Immature natural killer cell (primary cell): ENCODE data around the gene ACADS. TPM values are rescaled to one million over a fixed set of nuclear protein-coding genes. Genes with fewer than 3 reads are reported as not detected.

ENCODE experiments used
- DNase-seq, 3 donors: peaks; one replicate each; pipeline ENCODE4 v3.0.0; 2022; ENCODE audit warnings: mixed read lengths in 1 of 3
- H3K27ac Mint-ChIP-seq, 6 donors: one replicate each; pipeline ENCODE4 v1.8.0; 2020; ENCODE audit warnings: mixed read lengths in 6 of 6, mild to moderate bottlenecking in 5 of 6, inconsistent platforms in 4 of 6, moderate library complexity in 3 of 6
- H3K27me3 Mint-ChIP-seq, 3 donors: one replicate each; pipeline ENCODE4 v1.8.0; 2020 to 2021; ENCODE audit warnings: low read depth in 3 of 3, mild to moderate bottlenecking in 3 of 3, mixed read lengths in 3 of 3, moderate library complexity in 3 of 3, inconsistent platforms in 1 of 3
- H3K36me3 Mint-ChIP-seq, 3 donors: one replicate each; pipeline ENCODE4 v1.8.0; 2020; ENCODE audit warnings: mixed read lengths in 3 of 3, inconsistent platforms in 2 of 3, mild to moderate bottlenecking in 2 of 3
- H3K4me1 Mint-ChIP-seq, 2 donors: one replicate each; pipeline ENCODE4 v1.8.0; 2020; ENCODE audit warnings: inconsistent platforms in 2 of 2, mild to moderate bottlenecking in 2 of 2, mixed read lengths in 2 of 2, moderate library complexity in 1 of 2
- H3K4me3 Mint-ChIP-seq, 5 donors: one replicate each; pipeline ENCODE4 v1.8.0; 2020; ENCODE audit warnings: mild to moderate bottlenecking in 5 of 5, mixed read lengths in 5 of 5, inconsistent platforms in 3 of 5, moderate library complexity in 3 of 5
- H3K9me3 Mint-ChIP-seq, 6 donors: one replicate each; pipeline ENCODE4 v1.8.0; 2020; ENCODE audit warnings: mild to moderate bottlenecking in 6 of 6, mixed read lengths in 6 of 6, inconsistent platforms in 4 of 6, moderate library complexity in 3 of 6
- polyA plus RNA-seq, 3 donors: library from polyadenylated mRNA; unstranded; fragments of 300-500 nt; fragmentation: Illumina TruSeq; gene quantifications; one replicate each; pipeline ENCODE4 v1.2.3, GENCODE V29; 2021

The ACADS gene
- polyA plus RNA-seq, 3 donors from 2014 or later: 27.1 to 48.3 (median 40.8) TPM

DNA sequence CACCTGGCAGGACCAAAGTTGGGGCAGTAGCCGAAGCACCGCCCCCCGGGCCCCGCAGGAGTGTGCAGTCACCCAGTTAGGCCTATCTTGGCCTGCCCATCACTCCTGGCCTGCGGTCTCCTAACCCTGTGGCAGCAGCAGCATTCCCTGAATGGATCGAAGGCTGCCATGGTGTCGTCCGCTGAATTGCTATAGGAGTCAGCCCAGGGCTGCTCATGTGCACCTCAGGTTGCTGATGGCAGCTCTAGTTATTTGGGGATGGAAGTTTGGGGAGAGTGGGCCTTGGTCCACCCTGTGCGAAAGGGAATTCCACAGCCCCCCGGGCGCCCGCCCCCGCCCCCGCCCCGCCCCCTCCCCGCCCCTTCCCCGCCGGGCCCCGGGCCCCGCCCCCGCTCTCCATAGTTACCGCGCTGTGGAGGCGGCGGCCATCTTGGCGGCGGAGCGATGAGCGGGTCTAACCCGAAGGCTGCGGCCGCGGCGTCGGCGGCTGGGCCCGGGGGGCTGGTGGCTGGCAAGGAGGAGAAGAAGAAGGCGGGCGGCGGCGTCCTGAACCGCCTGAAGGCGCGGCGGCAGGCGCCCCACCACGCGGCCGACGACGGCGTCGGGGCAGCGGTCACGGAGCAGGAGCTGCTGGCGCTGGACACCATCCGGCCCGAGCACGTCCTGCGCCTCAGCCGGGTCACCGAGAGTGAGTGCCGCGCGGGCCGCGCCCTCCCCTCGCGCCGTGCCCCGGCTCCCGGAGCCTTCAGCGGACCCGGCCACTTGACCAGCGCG lies 15.4 kb upstream of the ACADS start, which contains the start of gene UNC119B:
TSS of gene UNC119B (plus strand) at position 428 of the 774 bp plus-strand sequence. CDS start at position 445, 17 bp downstream.
- peaks cover 5 to 9% (median 5%) of the 10 kb centered on the region in 3 donors for H3K36me3 Mint-ChIP-seq

DNA sequence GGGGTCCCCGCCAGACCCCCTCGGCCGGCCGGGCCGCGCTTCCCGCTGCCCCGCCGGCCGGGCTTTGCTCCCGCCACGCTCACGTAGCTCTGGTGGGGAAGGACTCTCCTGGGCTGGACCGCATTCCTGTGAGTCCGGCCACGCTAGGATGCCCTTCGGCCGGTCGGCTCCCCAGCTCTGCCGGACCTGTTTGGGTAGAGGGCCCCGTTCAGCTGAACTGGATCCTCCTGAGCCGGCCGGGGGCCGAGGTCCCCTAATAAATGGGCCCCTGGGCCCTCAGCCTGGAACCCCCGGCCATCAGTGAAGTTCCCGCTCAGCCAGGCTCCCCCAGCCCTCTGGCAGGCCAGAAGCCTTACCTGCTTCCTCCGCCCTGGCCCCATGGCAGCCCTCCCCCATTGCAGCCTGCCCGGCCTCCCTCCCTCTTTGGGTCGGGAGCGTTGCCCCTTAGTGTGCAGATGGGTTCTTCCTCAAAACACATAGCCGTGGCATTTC lies 14.8 kb upstream of the ACADS start:
- DNase-seq: peak in 1 of 3 donors; percentile 17
- Mint-ChIP-seq H3K4me3 (peak overlapping the region; percentile 86 to 92 (median 89)), H3K36me3 (peaks cover 5 to 13% (median 5%) of the 10 kb centered on the region in 3 donors), H3K27ac (peak overlapping the region; percentile 81 to 84 (median 82)), H3K4me1 (peaks cover 32 to 35% of the 10 kb centered on the region in 2 donors), H3K9me3 (no peaks in the 10 kb centered on the region), H3K27me3 (no peaks in the 10 kb centered on the region)

More for the DNA sequence above, 15.4 kb upstream of the ACADS start, which contains the start of gene UNC119B:
- no peaks in the 10 kb centered on the region for H3K27me3 Mint-ChIP-seq
- H3K27ac Mint-ChIP-seq: peak within 1 kb of the TSS; percentile 81 to 84 (median 83)
- H3K9me3 Mint-ChIP-seq: no peaks in the 10 kb centered on the region
- peak; percentile 71 to 73 (median 72) for DNase-seq
- H3K4me1 Mint-ChIP-seq: peaks cover 32 to 35% of the 10 kb centered on the region in 2 donors
- H3K4me3 Mint-ChIP-seq: peak within 1 kb of the TSS; percentile 86 to 92 (median 89)

DNA sequence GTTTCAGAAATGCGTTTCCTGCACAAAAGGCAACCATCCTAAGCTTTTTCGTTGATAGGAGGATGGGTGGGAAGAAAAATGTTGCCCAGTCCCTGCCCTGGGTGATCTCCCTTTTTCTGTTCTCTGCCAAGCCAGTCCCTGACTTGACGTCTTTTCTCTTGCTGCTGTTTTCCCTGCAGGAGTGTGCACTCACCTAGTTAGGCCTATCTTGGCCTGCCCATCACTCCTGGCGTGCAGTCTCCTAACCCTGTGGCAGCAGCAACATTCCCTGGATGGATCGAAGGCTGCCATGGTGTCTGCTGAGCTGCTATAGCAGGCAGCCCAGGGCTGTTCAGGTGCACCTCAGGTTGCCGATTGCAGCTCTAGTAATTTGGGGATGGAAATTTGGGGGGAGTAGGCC lies 14.2 kb upstream of the ACADS start:
- DNase-seq: no peak
- no peaks in the 10 kb centered on the region for H3K27me3 Mint-ChIP-seq
- peak overlapping the region; percentile 86 to 92 (median 89) for H3K4me3 Mint-ChIP-seq
- no peaks in the 10 kb centered on the region for H3K9me3 Mint-ChIP-seq
- peak overlapping the region; percentile 81 to 84 (median 82) for H3K27ac Mint-ChIP-seq
- peaks cover 7 to 16% (median 8%) of the 10 kb centered on the region in 3 donors for H3K36me3 Mint-ChIP-seq
- peaks cover 32 to 35% of the 10 kb centered on the region in 2 donors for H3K4me1 Mint-ChIP-seq

DNA sequence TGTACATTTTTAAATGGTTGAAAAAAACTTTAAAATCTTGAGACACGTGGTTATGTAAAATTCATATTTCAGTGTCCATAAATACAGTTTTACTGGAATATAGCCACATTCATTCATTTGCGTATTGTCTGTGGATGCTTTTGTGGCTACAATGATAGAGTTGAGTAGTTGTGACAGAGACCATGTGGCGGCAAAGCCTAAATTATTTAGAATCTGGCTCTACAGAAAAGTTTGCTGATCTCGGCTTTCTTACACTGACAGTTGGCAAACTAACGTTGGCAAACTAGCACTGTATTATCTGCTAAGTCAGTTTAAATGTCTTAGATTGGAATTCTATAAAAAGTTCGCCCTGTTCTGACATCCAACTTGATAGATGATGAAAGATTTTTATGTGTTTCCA lies 13.0 kb upstream of the ACADS start:
- Mint-ChIP-seq H3K27ac (no peak overlapping the region), H3K9me3 (no peaks in the 10 kb centered on the region), H3K27me3 (no peaks in the 10 kb centered on the region), H3K4me1 (peaks cover 32 to 35% of the 10 kb centered on the region in 2 donors), H3K36me3 (peaks cover 11 to 22% (median 11%) of the 10 kb centered on the region in 3 donors), H3K4me3 (peak overlapping the region in 2 of 5 donors; percentile 46 to 87)
- no peak for DNase-seq

DNA sequence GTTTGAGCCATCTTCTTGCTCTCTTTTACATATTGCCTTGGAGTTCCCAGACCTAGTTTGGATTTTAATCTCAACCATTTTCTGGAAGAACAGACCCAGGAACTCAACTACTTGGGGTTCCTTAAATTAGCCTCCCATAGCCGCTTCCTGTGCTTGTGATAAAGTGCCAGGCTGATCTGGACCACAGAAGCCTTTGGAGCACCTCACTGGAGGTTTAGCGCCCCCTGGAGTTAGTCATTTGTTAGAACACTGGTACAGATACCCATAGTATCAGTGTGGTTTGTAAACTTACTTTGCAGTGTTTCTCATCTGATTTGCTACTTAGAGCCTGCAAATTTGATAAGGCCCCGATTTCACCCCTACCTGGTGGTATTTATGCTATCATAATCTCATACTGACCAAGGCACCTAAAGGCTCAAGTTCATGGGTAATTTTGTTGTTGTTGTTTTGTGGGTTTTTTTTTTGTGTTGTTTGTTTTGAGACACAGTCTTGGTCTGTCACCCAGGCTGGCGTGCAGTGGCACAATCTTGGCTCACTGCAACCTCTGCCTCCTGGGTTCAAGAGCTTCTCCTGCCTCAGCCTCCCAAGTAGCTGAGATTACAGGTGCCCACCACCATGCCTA lies 11.7 kb upstream of the ACADS start:
- Mint-ChIP-seq H3K4me3 (peak overlapping the region in 2 of 5 donors; percentile 20 to 52), H3K27ac (peak overlapping the region; percentile 5 to 84 (median 43))

DNA sequence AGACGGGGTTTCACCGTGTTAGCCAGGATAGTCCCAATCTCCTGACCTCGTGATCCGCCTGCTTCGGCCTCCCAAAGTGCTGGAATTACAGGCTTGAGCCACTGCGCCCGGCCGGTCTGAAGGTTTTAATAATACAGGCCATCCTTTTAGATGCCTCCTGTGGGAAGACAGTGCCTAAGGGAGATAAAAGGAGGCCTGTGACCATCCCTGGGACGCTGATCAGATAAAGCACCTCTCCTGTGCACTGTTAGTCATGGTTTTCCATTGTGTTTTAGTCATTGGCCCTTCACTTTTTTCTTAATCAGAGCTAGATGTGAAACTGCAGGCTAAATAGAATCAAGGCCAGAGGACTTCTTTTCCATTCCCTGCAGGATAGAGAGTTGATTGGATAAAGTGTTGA lies 7.6 kb upstream of the ACADS start:
- H3K9me3 Mint-ChIP-seq: no peaks in the 10 kb centered on the region
- peaks cover 6 to 9% of the 10 kb centered on the region in 2 donors for H3K4me1 Mint-ChIP-seq
- H3K4me3 Mint-ChIP-seq: no peak overlapping the region
- no peak overlapping the region for H3K27ac Mint-ChIP-seq
- H3K27me3 Mint-ChIP-seq: no peaks in the 10 kb centered on the region
- H3K36me3 Mint-ChIP-seq: peaks cover 29 to 63% (median 30%) of the 10 kb centered on the region in 3 donors
- no peak for DNase-seq

More for the DNA sequence above, 11.7 kb upstream of the ACADS start:
- DNase-seq: peak; percentile 71 to 78 (median 75)
- peaks cover 16 to 32% (median 20%) of the 10 kb centered on the region in 3 donors for H3K36me3 Mint-ChIP-seq
- peaks cover 30 to 35% of the 10 kb centered on the region in 2 donors for H3K4me1 Mint-ChIP-seq
- H3K9me3 Mint-ChIP-seq: no peaks in the 10 kb centered on the region
- H3K27me3 Mint-ChIP-seq: no peaks in the 10 kb centered on the region

DNA sequence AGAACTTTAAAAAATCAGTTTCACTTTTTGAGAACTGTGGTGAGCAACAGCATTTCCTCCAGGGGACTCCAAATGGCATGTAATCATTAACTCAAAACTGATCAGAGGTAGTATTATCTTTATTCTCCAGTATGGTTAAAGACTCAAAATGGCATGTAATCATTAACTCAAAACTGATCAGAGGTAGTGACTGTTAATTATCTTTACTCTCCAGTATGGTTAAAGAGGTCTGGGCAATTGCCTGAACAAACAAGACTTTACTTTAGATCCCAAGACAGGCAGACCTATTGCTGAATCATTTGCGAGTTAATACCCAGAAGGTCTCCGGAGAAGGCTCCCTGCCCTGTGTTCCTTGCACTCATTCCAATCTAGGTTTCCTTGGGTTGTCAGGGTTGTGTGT lies 6.6 kb upstream of the ACADS start:
- Mint-ChIP-seq H3K4me3 (no peak overlapping the region), H3K9me3 (no peaks in the 10 kb centered on the region), H3K4me1 (peaks cover under 1 to 2% of the 10 kb centered on the region in 2 donors), H3K36me3 (peaks cover 26 to 59% (median 26%) of the 10 kb centered on the region in 3 donors), H3K27me3 (no peaks in the 10 kb centered on the region), H3K27ac (no peak overlapping the region)
- no peak for DNase-seq

DNA sequence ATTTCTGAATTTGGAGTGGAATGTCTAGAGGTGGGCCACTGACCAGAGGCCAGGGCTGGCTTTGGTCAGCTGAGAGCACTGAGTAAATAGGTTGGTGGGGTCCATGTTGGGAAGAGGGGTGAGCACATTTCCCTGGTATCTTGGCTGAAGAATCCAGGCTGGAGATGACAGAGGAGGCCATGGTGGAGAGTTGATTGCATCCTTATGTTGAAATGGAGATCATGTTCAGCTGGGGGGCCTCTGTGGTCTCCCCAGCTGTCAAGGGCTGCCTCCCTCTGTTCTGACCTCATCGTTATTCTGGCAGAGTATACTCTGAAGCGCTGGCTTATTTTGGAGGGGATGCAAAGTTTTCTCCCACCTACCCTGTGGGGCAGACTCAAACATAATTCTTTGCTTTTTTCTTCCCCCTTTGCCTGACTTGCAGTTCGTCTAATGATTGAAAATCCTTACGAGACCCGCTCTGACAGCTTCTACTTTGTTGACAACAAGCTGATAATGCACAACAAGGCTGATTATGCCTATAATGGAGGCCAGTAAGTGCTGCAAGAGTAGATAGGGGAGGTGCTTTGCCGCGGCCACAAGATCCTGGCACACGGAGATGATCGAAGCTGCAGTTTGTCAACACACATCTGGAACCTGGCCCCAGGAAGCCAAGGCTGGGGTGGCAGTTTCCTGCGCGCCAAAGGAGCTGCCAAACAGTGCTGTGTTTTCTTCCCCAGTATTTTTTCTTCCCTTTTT lies 6.0 kb upstream of the ACADS start:
- Mint-ChIP-seq H3K27me3 (no peaks in the 10 kb centered on the region), H3K27ac (no peak overlapping the region), H3K36me3 (peaks cover 25 to 56% (median 25%) of the 10 kb centered on the region in 3 donors), H3K9me3 (no peaks in the 10 kb centered on the region), H3K4me1 (peaks cover 1 to 3% of the 10 kb centered on the region in 2 donors), H3K4me3 (no peak overlapping the region)
- no peak for DNase-seq

DNA sequence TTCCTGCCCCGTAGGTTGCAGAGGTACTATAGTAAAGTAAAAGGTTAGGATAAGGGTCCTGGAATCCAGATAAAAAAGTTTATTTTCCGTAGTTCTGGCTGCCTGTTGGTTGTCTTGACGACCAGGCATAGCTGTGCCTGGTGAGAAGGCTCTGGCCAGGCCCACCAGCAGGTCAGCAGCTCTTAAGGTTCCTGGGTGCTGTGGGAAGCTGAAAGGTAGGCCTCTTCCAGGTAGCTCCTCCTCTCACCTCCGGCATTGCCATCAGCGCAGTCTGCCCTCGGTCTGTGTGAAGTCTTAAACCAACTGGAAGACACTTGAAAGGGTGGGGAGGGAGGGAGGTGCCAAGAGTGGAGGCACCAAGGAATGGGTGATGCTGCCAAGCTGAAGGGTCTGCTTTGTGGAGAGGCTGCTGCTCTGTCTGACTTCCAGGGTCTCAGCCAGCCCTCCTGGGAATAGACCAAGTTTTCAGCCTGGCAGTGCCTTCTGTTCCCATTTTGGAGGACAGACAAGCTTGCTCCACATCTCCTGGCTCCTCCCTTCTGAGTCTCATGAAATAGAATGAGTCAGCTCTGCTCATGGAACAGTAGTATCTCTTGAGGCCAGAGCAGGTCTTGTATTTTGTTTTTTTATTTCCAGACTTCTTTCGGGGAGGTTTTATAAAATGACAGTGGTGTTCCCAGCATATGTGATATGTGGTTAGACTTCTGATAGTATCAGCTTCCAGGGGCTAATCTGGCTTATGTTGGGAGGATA lies 5.2 kb upstream of the ACADS start:
- no peak for DNase-seq
- Mint-ChIP-seq H3K4me3 (no peak overlapping the region), H3K4me1 (peaks cover 9 to 11% of the 10 kb centered on the region in 2 donors), H3K27me3 (peaks cover 0 to 1% (median 0%) of the 10 kb centered on the region in 3 donors), H3K9me3 (no peaks in the 10 kb centered on the region), H3K27ac (no peak overlapping the region), H3K36me3 (peaks cover 25 to 54% (median 25%) of the 10 kb centered on the region in 3 donors)

DNA sequence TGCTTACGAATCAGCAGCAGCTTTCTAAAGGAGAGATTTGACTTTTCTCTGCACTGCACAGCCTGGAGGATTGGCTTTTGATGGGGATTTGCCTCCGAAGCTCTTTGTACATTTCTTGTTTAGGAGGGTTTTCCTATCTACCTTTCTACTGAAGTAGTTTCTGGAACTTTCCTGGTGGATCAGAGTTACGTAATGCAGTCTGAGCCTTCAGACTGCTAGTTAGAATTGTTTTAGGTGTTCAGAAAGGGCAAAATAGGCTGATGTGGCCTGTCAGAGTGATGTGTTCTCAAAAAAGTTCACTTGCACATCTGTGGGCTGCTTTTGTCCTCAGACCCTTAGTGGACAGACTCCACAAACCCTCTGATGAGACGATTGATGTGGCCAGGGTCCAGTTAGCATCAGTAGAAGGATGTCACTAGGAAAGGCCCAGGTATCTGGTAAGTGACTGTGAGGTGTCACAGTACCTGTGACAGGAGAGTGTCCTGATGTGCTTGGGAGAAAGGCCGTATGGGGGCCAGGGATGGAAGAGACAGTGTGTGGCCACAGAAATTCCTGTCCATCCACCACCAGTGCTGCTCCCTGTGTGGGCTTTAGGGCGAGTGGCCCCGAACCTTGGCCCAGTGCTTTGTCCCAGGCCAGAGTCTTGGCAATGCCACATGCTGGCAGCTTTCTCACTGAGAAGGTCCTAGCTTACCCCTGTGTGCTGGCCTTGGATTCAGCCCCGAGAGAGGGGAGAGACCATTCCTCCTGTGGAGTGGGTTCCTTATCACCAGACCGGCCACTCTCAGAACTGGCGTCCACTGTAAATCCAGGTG lies 4.4 kb upstream of the ACADS start:
- peak overlapping the region in 1 of 6 donors; percentile 3 for H3K27ac Mint-ChIP-seq
- H3K36me3 Mint-ChIP-seq: peaks cover 24 to 50% (median 25%) of the 10 kb centered on the region in 3 donors
- no peaks in the 10 kb centered on the region for H3K9me3 Mint-ChIP-seq
- no peak overlapping the region for H3K4me3 Mint-ChIP-seq
- peaks cover 0 to 1% (median 0%) of the 10 kb centered on the region in 3 donors for H3K27me3 Mint-ChIP-seq
- no peak for DNase-seq
- H3K4me1 Mint-ChIP-seq: peaks cover 13 to 16% of the 10 kb centered on the region in 2 donors

DNA sequence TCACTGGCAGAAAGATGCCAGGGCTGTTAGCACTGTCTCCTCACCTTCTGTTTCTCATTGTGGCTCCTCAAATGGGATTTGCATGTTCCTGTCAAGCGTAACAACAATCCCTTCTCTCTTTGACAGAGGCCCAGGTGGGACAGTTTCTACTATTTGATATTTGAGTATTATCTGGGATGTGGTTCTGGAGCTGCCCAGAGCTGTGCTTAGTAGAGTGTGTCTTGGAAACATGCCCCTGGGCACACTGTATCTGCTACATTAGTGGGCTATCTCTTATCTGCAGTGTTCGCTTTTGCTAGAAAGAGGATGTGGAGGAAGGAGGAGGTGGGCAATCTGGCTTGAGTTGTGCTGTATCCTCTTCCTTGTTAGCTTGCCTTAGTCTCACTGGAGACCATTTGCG lies 3.8 kb upstream of the ACADS start:
- H3K4me1 Mint-ChIP-seq: peaks cover 19 to 20% of the 10 kb centered on the region in 2 donors
- H3K9me3 Mint-ChIP-seq: no peaks in the 10 kb centered on the region
- DNase-seq: no peak

DNA sequence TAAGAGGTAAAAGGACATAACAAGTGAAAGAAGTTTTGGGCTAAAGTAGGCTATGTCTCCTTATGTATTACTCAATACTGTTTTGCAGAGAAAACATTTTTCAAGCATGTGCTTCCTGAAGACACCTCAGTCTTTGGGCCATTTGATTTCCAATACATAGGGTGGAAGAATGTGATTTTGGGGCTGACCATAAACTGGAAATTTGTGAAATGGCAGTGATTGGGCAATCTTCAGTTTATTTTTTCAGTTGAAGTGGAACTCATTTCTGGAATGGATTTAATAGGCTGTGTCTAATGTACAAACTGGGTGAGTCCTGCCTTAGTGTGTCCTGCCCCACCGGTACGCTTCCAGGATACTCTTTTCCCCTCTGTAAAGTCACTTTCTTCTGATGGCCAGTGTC lies 2.8 kb upstream of the ACADS start:
- H3K27me3 Mint-ChIP-seq: peaks cover 0 to 1% (median 0%) of the 10 kb centered on the region in 3 donors
- H3K4me3 Mint-ChIP-seq: no peak overlapping the region
- no peaks in the 10 kb centered on the region for H3K9me3 Mint-ChIP-seq
- no peak for DNase-seq
- no peak overlapping the region for H3K27ac Mint-ChIP-seq
- peaks cover 19 to 20% of the 10 kb centered on the region in 2 donors for H3K4me1 Mint-ChIP-seq
- peaks cover 18 to 41% (median 19%) of the 10 kb centered on the region in 3 donors for H3K36me3 Mint-ChIP-seq

More for the DNA sequence above, 3.8 kb upstream of the ACADS start:
- Mint-ChIP-seq H3K27me3 (peaks cover 0 to 1% (median 0%) of the 10 kb centered on the region in 3 donors), H3K36me3 (peaks cover 18 to 43% (median 19%) of the 10 kb centered on the region in 3 donors), H3K4me3 (no peak overlapping the region), H3K27ac (peak overlapping the region in 1 of 6 donors; percentile 35)
